Activated B cell treated with CpG ODN at 0.5 μM for 24 hours (primary cell): Measurements from ENCODE around the gene ERAS. TPM values are rescaled to one million over a fixed set of nuclear protein-coding genes. Genes with fewer than 3 reads are reported as not detected.

Experiments
- total RNA-seq: library from RNA; stranded (reverse); gene quantifications from 2 replicates; pipeline ENCODE4 v1.2.3, GENCODE V29; 2022

ERAS gene
- total RNA-seq, 1 donor from 2014 or later = not detected

Other genes with a start within 250 kb of the ERAS start
- gene WDR13, start 229.0 kb upstream of the ERAS start, total RNA-seq = 73.4 and 75.8 TPM in 2 replicates
- 101 and 102 TPM in 2 replicates for gene WAS, start 142.7 kb upstream of the ERAS start, total RNA-seq
- 9.1 and 10.8 TPM in 2 replicates for gene SUV39H1, start 129.8 kb upstream of the ERAS start, total RNA-seq
- not detected in 2 replicates for gene GLOD5, start 64.8 kb upstream of the ERAS start, total RNA-seq
- gene GATA1, start 39.9 kb upstream of the ERAS start, total RNA-seq = not detected in 2 replicates
- 139 and 144 TPM in 2 replicates for gene HDAC6, start 24.4 kb upstream of the ERAS start, total RNA-seq
- gene PCSK1N, start 9.1 kb downstream of the ERAS start, total RNA-seq = not detected in 2 replicates
- 47.8 and 52.6 TPM in 2 replicates for gene TIMM17B, start 71.3 kb downstream of the ERAS start, total RNA-seq
- 81.6 and 91.5 TPM in 2 replicates for gene PQBP1, start 71.4 kb downstream of the ERAS start, total RNA-seq
- 17.3 and 18.4 TPM in 2 replicates for gene SLC35A2, start 85.1 kb downstream of the ERAS start, total RNA-seq
- gene PIM2, start 92.5 kb downstream of the ERAS start, total RNA-seq = 321 and 351 TPM in 2 replicates
- gene OTUD5, start 131.1 kb downstream of the ERAS start, total RNA-seq = 76.0 and 78.1 TPM in 2 replicates
- 0.66 and 1.8 TPM in 2 replicates for gene KCND1, start 145.3 kb downstream of the ERAS start, total RNA-seq
- 97.3 and 117 TPM in 2 replicates for gene GRIPAP1, start 175.8 kb downstream of the ERAS start, total RNA-seq
- 31.1 and 33.3 TPM in 2 replicates for gene TFE3, start 216.8 kb downstream of the ERAS start, total RNA-seq
- gene CCDC120, start 232.5 kb downstream of the ERAS start, total RNA-seq = 7.9 and 8.9 TPM in 2 replicates
- 10.6 and 11.6 TPM in 2 replicates for gene PRAF2, start 247.5 kb downstream of the ERAS start, total RNA-seq